Mononuclear cell (primary cell): ENCODE measurements around the gene FASTK. TPM values are rescaled to one million over a fixed set of nuclear protein-coding genes. Genes with fewer than 3 reads are reported as not detected.

Experiments used
- H3K27me3 ChIP-seq: 2 replicates; pipeline ENCODE4 v1.6.0; 2011; ENCODE audit warnings: low read length, control low read depth; ENCODE audit not compliant: insufficient read depth
- H3K4me1 ChIP-seq: 2 replicates; pipeline ENCODE4 v1.5.1; 2011; ENCODE audit warnings: mild to moderate bottlenecking, low read length, control low read depth; ENCODE audit not compliant: insufficient read depth
- H3K4me3 ChIP-seq: 2 replicates; pipeline ENCODE4 v1.5.1; 2011; ENCODE audit warnings: mild to moderate bottlenecking, low read length, moderate library complexity
- H3K9me3 ChIP-seq: 2 replicates; pipeline ENCODE4 v1.5.1; 2011; ENCODE audit warnings: low read depth, mild to moderate bottlenecking, control low read depth, low read length
- total RNA-seq: library from RNA; depleted of rRNA; stranded (reverse); fragments of >200 nt; gene quantifications from one replicate; pipeline ENCODE4 v1.2.3, GENCODE V29; 2012

The FASTK gene
- total RNA-seq, 1 donor, result 33.6 TPM

- Histone ChIP-seq H3K9me3 (no peaks in the 10 kb centered on the region), H3K4me1 (no peaks in the 10 kb centered on the region)
Measured at GRCh38 chr7:151121380-151122170, 41.0 kb upstream of the FASTK start.

GRCh38 chr7:151120896-151121295 lies 40.3 kb upstream of the FASTK start:
- Histone ChIP-seq H3K4me1 (no peaks in the 10 kb centered on the region), H3K27me3 (no peaks in the 10 kb centered on the region), H3K4me3 (no peak overlapping the region), H3K9me3 (no peaks in the 10 kb centered on the region)

More at GRCh38 chr7:151121380-151122170, 41.0 kb upstream of the FASTK start:
- no peaks in the 10 kb centered on the region for H3K27me3 ChIP-seq
- H3K4me3 ChIP-seq, result no peak overlapping the region

- no peaks in the 10 kb centered on the region for H3K27me3 ChIP-seq
- no peaks in the 10 kb centered on the region for H3K9me3 ChIP-seq
- no peak overlapping the region for H3K4me3 ChIP-seq
- no peaks in the 10 kb centered on the region for H3K4me1 ChIP-seq
Measured at GRCh38 chr7:151119902-151120301, 39.3 kb upstream of the FASTK start.

- no peaks in the 10 kb centered on the region for H3K9me3 ChIP-seq
- peaks cover 4% of the 10 kb centered on the region for H3K4me1 ChIP-seq
- H3K27me3 ChIP-seq, result peaks cover 2% of the 10 kb centered on the region
- H3K4me3 ChIP-seq, result no peak overlapping the region
Measured at GRCh38 chr7:151119055-151119415, 38.4 kb upstream of the FASTK start.

GRCh38 chr7:151118108-151119054 lies 37.8 kb upstream of the FASTK start:
- H3K9me3 ChIP-seq, result no peaks in the 10 kb centered on the region
- H3K4me3 ChIP-seq, result no peak overlapping the region
- H3K27me3 ChIP-seq, result peaks cover 7% of the 10 kb centered on the region
- peaks cover 4% of the 10 kb centered on the region for H3K4me1 ChIP-seq

- Histone ChIP-seq H3K27me3 (peaks cover 7% of the 10 kb centered on the region), H3K4me3 (no peak overlapping the region), H3K4me1 (peaks cover 4% of the 10 kb centered on the region), H3K9me3 (no peaks in the 10 kb centered on the region)
Measured at GRCh38 chr7:151117565-151117964, 37.0 kb upstream of the FASTK start.

GRCh38 chr7:151116603-151117440 lies 36.2 kb upstream of the FASTK start:
- Histone ChIP-seq H3K4me1 (peaks cover 4% of the 10 kb centered on the region), H3K4me3 (no peak overlapping the region), H3K9me3 (no peaks in the 10 kb centered on the region), H3K27me3 (peaks cover 7% of the 10 kb centered on the region)

GRCh38 chr7:151115836-151116418 lies 35.3 kb upstream of the FASTK start:
- Histone ChIP-seq H3K4me1 (peaks cover 4% of the 10 kb centered on the region), H3K9me3 (no peaks in the 10 kb centered on the region), H3K4me3 (no peak overlapping the region), H3K27me3 (peaks cover 7% of the 10 kb centered on the region)

GRCh38 chr7:151115121-151115835 lies 34.7 kb upstream of the FASTK start:
- Histone ChIP-seq H3K9me3 (no peaks in the 10 kb centered on the region), H3K27me3 (peaks cover 7% of the 10 kb centered on the region), H3K4me1 (peaks cover 4% of the 10 kb centered on the region), H3K4me3 (no peak overlapping the region)

GRCh38 chr7:151114151-151115090 lies 33.8 kb upstream of the FASTK start:
- peaks cover 4% of the 10 kb centered on the region for H3K4me1 ChIP-seq
- no peaks in the 10 kb centered on the region for H3K9me3 ChIP-seq
- H3K4me3 ChIP-seq, result no peak overlapping the region
- peaks cover 7% of the 10 kb centered on the region for H3K27me3 ChIP-seq

- peaks cover 4% of the 10 kb centered on the region for H3K4me1 ChIP-seq
- H3K9me3 ChIP-seq, result no peaks in the 10 kb centered on the region
- no peak overlapping the region for H3K4me3 ChIP-seq
- peaks cover 7% of the 10 kb centered on the region for H3K27me3 ChIP-seq
Measured at GRCh38 chr7:151113344-151114150, 32.9 kb upstream of the FASTK start.

- H3K4me1 ChIP-seq, result peaks cover 4% of the 10 kb centered on the region
- no peak overlapping the region for H3K4me3 ChIP-seq
- peaks cover 7% of the 10 kb centered on the region for H3K27me3 ChIP-seq
- H3K9me3 ChIP-seq, result no peaks in the 10 kb centered on the region
Measured at GRCh38 chr7:151110941-151111645, 30.5 kb upstream of the FASTK start.
